Embryonic facial prominence (tissue), 1 donor: Measurements from ENCODE around the gene CHGA.

Experiments used
- DNase-seq: peaks from one replicate; pipeline ENCODE4 v3.0.0-alpha.2; 2016; ENCODE audit errors: extremely low spot score

CHGA gene

DNA sequence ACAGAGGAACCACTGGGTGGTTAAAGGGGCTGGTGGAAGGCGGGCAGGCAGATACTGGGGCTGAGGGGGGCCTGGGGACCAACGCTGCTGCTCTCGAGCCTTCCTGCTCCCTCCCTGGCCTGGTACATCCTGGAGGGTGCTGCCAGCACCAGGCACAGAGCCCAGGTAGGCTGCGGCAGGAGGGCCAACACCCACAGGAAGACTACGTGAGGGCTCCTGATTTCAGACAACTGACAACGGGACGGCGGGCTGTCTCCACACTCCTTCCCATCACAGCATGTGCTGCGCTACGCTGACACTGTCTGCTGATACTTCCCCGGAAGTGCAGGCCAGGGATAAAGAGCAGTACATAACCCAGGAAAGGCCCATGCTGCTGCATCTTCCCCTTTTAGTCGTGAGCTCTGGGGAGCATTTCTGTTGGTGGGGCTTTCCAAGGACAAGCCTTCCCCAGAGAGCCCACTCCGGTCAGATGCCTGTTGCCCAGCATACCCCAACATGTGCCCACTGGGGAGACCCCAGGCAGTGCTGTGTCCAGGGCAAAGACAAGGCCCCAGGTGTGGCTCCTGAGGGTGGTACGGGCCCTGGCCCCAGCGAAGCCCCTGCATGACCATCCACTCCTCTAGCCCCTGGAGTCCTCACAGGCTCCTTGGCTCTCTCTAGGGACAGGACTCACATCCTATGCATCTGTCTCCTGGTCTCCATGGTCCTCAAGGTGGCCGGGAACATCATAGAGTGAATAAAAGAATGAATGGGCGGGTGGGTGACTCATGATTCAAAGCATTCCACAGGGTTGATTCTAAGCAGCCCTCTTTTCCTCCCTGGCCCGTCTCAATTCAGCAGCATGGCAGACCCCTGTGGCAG, 38.0 kb downstream of the CHGA start:
- no peak for DNase-seq

DNA sequence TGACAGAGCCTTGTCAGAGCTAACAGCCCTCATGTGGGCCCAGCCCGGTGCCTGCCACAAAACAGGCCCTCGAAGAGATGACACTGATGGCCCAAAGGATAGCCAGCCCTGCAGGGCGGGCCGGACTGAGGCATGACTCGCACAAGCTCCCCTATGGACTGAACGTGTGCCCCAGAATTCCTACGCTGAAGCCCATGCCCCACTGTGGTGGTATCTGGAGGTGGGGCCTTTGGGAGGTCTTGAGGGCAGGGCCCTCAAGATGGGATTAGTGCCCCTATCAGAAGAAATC, 38.6 kb downstream of the CHGA start:
- no peak for DNase-seq

DNA sequence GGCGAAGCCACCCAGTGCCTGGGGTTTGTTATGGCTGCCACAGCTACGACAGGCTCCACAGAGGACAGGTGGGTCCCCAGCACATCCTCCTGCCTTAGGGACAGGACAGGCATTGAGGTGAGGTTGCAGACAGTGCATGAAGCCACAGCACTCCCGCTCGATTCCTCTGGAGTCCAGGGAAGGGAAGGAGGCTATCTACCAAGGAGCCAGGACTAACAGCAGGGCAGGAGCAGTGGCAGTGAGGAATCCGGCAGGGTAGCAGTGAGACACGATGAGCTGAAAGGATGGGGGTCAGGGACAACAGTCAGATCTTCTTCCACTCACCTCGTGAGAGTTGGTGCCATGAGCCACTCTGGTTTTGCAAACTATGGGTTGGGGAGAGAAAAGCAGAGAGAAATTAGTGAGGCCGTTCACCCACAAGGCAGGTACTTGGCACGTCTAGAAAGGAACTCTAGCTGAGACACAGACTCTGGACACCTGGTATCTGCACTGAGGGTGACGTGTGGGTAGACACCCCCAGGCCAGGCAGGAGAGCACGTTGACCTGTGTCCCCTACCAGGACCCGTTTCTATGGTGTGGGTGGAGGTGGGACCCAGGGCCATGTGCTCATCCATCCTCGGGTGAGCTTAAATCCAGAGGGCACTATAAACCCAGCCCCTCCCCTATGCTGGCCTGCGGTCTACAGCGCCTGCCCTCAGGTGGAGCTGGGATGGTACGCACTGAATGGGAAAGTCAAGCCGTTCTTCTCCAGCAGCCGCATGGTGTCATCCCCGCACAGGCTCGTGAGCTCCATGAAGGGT, 39.3 kb downstream of the CHGA start:
- DNase-seq: no peak

DNA sequence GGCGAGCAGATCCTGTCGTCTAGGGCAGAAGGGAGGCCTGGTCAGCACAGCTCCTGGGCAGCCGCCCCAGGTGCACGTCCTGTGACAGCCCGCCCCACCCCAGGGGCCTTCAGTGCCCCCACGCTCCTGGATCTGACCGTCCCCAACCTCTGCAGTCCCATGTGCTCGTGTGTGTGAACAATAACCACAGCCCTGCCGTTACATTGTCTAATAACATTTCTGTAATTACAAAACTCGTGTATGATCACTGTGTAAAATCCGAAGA, 39.8 kb downstream of the CHGA start:
- no peak for DNase-seq

DNA sequence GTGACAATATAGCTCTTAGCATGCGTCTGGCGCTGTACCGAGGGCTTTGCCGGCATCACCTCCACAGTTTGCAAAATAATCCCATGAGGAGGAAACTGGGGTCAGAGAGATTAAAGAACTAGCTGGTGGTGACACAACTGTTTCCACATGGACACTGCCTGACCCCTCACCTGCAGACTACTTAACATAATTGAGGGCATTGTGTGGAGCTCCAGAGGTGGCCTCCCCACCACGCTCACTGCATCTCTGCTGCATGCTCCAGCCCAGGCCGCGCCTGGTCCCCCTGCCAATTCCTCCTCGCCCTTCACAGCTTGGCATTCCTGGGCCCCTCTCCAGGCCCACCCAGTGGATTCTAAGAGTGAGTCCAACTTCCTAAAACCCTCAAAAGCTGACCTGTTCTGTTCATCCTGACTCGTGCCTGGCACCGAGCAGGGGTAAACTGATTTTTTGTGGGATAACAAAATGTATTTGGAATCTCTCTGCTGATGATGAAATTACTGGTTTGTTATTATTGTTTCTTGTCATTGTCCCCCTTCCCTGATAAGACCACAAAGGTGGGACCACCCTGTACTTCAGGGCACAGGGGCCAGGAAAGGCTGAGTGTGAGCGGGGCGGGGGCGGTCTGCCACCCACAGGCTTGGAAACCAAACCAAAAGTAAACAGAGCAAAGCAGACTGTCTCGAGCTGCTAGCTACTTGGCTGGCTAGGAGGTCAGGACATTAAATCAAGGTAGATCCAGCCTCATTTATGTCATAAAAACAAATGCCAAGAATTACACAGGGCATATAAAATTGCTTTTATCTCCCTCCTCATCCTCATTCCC, 40.6 kb downstream of the CHGA start:
- DNase-seq: no peak

DNA sequence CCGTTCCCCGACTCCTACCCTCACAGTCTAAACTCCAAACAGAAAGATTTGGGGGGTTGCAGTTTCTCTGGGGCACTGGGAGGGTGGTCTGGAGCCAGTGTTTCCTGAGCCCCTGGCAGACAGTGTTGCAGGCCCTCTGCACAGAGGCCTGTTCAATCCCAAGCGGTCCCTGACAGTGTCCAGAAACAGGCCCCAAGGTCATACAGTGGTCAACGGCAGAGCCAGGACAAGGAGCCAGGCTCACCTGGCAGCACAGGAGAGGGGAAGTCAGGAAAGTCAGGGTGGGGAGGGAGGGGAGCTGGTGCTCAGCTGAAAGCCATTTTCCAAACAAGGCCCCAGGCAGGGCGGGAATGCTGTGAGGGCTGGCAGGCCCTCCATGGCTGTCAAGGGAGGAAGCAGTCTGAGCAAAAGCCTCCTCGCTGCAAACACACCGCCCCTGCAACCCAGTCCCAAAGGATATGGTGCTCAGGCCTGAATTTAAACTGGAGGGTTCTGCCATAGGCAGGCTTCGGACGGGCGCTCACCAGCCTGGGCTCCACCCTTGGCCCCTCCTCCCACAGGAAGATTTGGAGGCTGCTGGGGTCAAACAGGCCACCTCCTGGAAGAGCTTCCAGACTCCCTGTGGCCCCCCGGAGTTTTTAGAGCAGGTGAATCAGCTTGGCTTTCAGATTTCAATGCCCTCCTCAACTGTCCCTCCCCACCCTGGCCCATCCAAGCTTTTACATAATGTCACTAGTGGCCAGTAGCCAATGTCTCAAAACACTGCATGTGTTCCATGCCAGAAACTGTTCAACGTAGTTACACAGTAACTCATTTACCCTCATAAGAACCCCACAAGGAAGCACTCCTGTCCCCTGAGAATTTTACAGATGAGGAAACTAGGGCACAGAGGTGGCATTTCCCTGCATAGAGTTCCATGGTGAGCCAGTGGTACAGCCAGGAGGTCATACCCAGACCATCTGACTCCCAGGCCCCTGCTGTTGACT, 41.5 kb downstream of the CHGA start:
- no peak for DNase-seq

DNA sequence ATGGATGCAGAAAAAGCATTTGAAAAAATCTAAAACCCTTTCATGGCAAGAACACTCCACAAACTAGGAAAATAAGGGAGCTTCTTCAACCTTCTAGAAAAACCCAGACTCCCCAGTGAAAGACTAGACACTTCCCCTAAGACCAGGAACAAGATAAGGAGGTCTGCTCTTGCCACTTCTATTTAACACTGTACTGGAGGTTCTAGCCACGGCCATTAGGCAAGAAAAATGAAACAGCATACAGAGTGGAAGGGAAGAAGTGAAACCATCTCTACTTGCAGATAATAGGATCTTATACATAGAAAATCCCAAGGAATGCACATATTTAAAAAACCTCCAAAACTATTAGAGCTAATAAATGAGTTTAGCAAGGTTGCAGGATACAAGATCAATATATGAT, 42.3 kb downstream of the CHGA start:
- no peak for DNase-seq

DNA sequence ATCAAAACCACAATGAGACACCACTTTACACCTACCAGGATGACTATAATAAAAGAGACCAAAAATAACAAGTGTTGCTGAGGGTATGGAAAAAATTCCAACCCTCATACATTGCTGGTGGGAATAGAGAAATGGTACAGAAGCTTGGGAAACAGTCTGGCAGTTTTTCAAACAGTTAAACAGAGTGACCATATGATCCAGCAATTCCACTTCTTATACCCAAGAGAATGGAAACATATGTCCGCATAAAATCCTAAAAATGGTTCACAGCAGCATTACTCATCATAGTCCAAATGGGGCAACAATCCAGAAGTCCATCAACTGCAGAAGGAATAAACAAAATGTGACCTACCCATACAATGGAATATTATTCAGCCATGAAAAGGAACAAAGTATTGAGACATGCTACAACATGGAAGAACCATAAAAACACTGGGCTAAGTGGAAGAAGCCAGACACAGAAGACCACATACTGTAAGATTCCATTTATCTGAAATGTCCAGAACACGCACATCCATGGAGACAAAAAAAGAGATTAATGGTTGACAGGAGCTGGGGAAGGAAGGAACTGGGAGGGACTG, 44.5 kb downstream of the CHGA start:
- no peak for DNase-seq

DNA sequence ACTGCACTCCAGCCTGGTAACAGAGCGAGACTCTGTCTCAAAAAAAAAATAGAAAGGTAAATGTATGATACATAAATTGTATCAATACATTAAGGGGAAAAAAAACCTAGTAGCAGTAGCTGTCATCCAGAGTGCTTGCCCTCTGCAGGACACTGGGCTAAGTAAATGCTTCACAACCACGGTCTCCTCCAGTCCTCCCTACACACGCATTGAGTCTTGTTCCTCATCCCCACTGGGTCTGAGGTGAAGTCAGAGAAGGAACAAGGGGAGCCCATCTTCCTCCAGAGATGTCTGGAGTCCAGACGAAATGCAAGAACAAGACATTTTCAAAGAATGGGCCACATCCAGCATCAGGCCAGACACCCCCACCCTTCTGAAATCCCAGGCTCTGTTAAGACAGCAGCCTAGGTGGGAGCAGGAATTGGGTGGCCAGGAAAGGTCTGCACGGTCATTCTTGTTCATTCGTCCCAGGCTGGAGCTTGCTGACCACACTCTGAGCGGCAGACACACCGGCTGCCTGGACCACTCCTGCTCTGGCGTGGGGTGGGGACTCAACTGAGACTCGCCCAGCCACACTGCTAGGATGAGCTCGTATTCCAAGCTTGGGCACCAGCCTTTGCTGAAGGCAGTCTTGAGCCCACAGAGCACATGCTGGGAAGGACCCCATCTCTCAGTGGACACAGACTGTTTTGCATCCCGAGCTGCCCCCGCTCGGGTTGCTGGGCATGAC, 45.5 kb downstream of the CHGA start:
- no peak for DNase-seq

DNA sequence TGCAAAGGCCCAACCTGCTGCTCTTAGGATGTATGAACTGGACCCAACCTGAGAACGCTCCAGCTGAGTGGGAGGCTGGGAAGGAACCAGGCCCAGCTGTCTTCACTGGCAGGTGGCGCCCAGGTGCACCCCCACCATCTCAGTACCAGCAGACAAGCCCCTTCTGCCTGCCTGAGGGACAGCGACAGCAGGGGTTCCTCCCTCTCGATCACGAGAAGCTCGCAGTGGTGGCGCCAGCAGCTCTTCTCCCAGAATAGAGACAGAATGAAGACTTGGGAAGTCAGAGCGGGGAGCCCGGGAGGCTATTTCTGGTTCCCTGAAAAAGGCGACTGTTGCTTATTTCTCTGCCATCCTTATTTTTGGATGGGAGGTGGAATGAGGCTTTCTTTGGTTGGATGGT, 46.5 kb downstream of the CHGA start:
- DNase-seq: no peak

DNA sequence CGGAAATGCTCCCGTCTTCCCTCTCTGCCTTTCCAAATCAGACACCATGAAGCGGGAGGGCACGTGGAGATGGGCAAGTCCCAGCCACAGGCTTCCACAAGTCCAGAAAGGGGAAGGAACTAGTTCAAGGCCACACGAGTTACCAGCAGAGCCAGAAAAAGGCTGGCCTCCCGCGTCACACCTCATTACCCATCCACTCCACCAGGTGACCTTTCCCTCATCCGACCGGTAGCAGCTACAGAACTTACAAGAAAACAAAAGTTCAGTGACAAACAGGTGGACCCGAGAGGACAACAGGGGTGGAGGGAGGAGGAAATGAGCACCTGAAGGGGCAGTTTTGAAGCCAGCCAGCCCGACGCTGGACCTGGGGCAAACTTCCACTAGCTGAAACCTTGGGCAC, 46.9 kb downstream of the CHGA start:
- DNase-seq: no peak

DNA sequence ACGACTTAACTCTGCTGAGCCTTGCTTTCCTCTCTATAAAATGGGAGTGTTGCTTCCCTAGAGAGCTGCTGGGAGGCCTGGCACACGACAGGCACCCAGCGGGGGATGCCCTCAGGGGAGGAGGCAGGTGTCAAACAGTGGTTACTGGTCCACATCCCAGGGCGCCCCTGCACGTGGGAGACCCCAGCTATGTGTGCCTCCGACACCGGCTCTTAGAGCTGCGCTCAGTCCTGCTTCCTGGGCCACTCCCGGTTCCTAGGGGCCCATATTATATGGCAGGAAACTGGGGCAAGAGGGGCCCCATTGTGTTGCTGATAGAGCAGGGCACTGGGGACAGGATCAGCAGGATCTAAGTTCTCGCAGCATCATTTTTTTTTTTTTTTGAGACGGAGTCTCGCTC, 47.3 kb downstream of the CHGA start:
- no peak for DNase-seq

DNA sequence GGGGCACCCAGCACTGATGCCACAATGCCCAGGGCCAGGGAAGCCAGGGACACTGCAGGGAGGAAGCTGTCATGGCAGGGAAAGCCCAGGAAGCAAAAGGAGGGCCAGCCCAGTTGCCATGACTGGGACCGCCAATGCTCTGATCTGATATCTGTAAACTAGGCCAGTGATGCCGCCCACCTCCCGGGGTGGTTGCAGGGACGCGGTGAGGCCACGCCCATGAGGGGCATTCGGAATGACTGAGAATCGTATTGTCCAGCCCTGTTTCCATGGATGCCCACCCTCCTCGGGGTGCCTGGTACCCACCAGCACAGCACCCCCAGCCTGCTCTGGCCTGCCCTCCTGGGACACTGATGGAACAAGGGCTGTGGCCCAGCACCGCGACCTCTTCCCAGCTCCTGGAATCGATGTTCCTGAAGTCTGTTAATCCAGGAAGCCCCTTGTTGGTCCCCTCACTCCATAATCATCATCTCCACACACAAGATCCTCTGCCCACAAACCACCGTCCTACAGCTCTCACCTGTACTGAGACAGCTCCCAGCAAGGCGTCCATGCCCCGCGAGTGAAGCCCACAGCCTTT, 48.7 kb downstream of the CHGA start:
- no peak for DNase-seq

DNA sequence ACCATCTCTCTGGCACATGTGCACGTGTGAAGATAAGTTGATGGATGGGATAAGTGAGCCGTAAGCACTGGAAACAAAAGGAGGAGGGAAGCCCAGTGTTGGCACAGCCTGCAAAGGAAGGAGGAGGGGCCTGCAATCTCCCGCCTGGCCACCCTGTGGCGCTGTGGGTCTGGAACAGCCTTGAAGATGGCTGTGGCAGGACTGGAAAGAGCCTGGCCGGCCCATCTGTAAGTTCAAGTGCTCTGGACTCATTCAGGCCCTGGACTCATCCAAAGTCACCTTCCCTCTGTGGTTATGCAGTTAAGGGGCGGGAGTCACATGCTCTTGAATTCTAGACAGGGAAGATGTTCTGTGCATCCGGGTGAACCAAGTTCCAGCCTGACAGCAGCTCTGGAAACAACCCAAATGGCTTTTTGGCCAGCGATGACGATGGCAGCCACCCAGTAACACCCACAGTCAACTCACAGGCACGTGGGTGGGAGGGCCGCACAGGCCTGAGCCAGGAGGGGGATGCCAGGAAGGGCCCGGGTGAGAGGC, 50.4 kb downstream of the CHGA start:
- no peak for DNase-seq

DNA sequence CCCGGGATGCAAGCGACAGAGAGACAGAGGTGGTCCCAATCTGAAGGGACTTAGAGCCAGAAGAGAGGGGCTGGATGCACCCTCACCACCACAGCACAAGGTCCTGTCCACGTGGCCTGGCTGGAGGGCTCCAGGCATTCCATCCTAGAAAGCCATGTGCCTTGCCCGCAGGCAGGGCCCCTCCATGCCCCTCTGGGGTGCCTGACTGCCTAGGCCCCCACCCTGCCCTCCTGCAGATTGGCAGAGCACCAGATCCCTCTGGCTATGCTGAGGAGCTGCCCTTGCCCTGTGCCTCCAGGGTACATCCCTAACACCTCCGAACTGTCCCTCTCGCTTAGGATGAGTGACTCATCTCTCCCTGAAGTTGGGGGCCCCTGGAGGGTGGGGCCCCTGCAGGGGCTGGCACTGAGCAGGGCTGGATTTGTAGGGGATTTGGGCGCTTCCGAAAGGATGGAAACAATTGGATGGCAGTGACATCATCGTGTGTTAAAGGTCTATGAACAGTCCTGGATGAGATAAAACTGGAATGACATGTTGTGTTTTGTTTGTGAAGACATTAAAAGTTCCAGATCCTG, 50.9 kb downstream of the CHGA start:
- no peak for DNase-seq

DNA sequence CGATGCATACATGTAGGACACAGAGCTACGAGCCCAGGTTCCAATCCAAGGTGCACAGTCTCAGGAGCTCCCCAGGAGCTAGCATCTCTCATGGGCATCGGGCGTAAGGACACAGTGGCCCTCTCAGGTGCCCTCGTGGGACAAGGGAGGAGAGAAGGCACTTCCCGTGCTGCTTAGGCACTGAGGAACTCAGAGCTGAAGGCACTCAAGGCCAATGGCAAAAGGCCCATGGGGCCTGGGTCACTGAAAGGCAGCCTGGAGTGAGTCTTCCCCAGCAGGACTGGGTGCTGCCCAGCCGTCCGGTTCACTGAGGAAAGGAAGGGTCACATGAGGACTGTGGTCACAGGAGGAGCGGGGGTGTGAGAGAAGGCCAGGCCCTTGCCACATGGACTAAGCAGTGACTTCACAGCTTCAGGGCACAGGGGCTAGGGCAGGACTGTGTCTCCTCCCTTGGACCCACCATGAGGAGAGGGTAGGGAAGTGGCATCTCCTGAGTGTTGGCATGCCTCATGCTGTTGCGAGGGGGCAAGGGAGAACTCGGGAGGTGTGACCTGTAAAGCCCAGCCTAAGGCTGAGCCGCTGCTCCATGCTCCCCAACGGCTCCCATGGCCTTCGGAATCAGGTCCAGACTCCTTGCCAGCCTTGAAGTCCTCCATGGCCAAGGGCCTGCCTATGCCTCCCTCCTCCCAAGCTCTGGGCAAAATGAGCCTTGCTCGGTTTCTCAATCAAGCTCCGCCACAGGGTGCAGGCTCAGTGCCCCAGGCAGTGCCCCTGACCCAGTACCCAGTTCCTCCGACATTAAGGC, 51.8 kb downstream of the CHGA start:
- DNase-seq: no peak

DNA sequence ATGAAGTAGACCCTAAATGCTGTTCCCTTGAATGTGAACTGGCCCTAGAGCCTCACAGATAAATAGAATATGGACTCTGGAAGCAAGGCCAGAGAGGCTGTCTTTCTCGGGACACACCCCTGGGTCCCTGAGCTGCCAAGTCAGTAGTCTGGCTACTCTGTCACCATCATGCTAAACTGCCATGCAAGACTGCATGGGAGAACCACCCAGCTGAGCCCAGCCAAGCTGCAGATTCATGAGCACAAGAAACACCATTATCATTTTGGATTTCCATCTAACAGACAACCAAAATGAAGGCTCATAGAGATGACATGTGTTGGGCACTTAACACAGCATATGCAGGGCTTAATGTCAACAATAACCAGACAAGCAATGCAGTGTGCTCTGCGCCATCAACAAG, 53.3 kb downstream of the CHGA start:
- no peak for DNase-seq

DNA sequence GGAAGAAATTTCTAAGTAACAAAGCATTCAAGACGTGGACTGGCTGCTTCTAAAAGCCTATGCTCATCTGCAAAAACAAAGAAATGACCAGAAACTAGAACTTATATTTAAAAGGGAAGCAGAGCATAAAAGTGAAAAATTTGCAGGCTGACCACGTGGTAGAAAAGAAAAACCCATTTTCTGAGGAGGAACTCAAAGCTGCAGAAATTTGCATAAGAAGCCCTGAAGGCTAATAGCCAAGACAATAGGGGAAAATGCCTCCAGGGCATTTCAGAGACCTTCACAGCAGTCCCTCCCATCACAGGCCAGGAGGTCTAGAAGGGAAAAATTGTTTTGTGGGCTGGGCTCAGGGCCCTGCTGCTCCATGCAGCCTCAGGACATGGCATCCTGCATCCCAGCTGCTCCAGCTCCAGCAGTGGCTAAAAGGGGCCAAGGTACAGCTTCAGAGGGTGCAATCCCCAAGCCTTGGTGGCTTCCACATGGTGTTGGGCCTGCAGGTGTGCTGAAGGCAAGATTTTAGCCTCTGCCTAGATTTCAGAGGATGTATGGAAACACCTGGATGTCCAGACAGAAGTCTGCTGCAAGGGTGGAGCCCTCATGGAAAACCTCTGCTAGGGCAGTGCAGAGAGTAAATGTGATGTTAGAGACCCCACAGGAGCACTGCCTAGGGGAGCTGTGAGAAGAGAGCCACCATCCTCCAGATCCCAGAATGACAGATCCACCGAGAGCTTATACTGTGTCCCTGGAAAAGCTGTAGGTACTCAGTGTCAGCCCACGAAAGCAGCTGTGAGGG, 55.5 kb downstream of the CHGA start:
- DNase-seq: no peak
